Activated CD8-positive, alpha-beta memory T cell treated with anti-CD3 and anti-CD28 coated beads for 36 hours (primary cell): ENCODE measurements around the gene ZNF75A. TPM values are rescaled to one million over a fixed set of nuclear protein-coding genes. Genes with fewer than 3 reads are reported as not detected.

ENCODE experiments used
- CTCF ChIA-PET: fragments of 350-600 bp; sonication (Branson Sonifier 250); formaldehyde crosslinking; loops from one replicate; lab custom pipeline; 2021; ENCODE audit warnings: antibody characterized with exemption; lab: Charles Lee
- POLR2A ChIA-PET: fragments of 350-600 bp; sonication (Branson Sonifier 250); formaldehyde crosslinking; loops from one replicate; lab custom pipeline; 2021; ENCODE audit warnings: antibody characterized with exemption; lab: Charles Lee
- total RNA-seq, 2 experiments: library from RNA; stranded (reverse); gene quantifications; one replicate each; pipeline ENCODE4 v1.2.3, GENCODE V29; 2021

Gene ZNF75A
- total RNA-seq, 2 experiments from 2014 or later: 36.3 to 37.3 TPM

GRCh38 chr16:3282730-3283542 is 22.4 kb upstream of the ZNF75A start, which contains the start of gene ZNF263:
Gene ZNF263 (plus strand): TSS chr16:3283491. CDS start chr16:3283819, 328 bp downstream.
- CTCF ChIA-PET: interaction anchor here (0.9 to 3.0 kb wide), 3 partner anchors 15 to 35 kb away, joined by 3 to 15 read pairs (median 3); no protein-coding TSS in a partner anchor
- POLR2A ChIA-PET: interaction anchor here (0.6 to 3.2 kb wide), 8 partner anchors 13 to 160 kb away, joined by 3 to 14 read pairs (median 4); partner anchors contain the start of genes NAA60, TIGD7, ZNF213 and ZNF597

DNA sequence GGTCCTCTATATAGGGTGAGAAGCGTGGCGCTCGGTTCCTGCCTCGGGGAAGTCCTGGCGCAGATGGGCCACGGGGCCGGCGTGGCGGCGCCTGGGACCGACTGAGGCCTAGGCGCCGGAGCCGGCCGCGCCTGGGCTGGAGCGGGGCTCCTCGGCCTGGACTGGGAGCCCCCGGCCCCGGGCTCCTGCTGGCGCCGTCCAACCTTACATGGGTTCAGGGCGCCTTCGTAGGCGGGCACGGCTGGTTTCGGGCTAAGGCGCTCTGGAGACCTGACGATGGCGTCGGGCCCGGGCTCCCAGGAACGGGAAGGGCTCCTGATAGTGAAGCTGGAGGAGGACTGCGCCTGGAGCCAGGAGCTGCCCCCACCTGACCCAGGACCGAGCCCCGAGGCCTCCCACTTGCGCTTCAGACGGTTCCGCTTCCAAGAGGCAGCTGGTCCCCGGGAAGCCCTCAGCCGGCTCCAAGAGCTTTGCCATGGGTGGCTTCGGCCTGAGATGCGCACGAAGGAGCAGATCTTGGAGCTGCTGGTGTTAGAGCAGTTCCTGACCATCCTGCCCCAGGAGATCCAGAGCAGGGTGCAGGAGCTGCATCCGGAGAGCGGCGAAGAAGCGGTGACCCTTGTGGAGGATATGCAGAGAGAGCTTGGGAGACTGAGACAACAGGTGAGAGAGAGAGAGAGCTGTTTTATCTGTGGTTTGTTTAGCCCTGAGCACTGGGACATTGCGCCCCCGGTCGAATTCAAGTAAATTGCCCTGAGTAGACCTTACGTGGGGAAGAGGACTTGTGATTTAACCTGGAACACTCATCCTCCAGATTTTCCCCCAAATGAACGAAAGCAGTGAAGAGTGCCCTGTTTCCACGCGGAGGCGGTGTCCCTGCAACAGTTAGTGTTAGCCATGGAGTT is 21.5 kb upstream of the ZNF75A start:
- POLR2A ChIA-PET: interaction anchor here (0.6 to 3.2 kb wide), 7 partner anchors 11 to 160 kb away, joined by 3 to 14 read pairs (median 6); partner anchors contain the start of genes NAA60, TIGD7, ZNF597 and ZNF75A
- CTCF ChIA-PET: interaction anchor here (0.6 to 3.0 kb wide), 5 partner anchors 16 to 125 kb away, joined by 3 to 15 read pairs (median 3); no protein-coding TSS in a partner anchor

DNA sequence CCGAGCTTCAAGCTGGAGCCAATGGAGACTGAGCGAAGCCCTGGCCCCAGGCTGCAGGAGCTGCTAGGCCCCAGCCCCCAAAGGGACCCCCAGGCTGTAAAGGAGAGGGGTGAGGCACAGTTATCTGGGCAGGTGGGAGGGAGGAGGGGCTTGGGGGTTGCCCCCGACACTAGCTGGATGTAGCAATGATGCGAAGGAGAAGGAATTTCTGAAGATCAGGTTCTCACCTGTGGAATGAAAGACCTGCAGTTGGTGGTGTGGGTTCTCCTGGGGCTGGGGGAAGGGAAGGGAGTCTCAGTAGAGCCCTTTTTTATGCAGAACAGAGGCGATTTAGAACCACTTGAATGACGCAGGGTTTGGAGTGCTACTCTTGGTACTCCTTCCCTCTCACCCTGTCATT is 20.2 kb upstream of the ZNF75A start:
- CTCF ChIA-PET: interaction anchor here (3.0 kb wide), 1 partner anchor 18 kb away, joined by 15 read pairs; no protein-coding TSS in a partner anchor
- POLR2A ChIA-PET: interaction anchor here (3.2 kb wide), 1 partner anchor 20 kb away, joined by 14 read pairs; the partner anchor contains the start of genes TIGD7 and ZNF75A

DNA sequence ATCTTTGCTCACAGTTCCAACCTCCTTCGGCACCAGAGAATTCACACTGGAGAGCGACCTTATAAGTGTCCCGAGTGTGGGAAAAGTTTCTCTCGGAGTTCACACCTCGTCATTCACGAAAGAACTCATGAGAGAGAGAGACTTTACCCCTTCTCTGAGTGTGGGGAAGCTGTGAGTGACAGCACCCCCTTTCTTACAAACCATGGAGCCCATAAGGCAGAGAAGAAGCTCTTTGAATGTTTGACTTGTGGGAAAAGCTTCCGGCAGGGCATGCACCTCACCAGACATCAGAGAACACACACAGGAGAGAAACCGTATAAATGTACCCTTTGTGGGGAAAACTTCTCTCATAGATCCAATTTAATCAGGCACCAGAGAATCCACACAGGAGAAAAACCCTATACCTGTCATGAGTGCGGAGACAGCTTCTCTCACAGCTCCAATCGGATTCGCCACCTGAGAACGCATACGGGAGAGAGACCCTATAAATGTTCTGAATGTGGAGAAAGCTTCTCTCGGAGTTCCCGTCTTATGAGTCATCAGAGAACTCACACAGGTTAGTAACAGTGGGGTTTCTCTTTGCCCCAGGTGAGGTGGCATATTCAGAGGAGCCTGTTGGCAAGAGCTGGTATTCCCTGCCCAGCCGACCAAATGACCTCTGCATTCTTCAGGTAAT is 15.2 kb upstream of the ZNF75A start:
- POLR2A ChIA-PET: no interaction called here
- CTCF ChIA-PET: no interaction called here

- ChIA-PET POLR2A (interaction anchor here (0.6 kb wide), 1 partner anchor 21 kb away, joined by 3 read pairs; no protein-coding TSS in a partner anchor), CTCF (interaction anchor here (1.4 kb wide), 1 partner anchor 12 kb away, joined by 4 read pairs; the partner anchor contains the start of genes TIGD7 and ZNF75A)
Measured at GRCh38 chr16:3292604-3293003, 12.7 kb upstream of the ZNF75A start.

DNA sequence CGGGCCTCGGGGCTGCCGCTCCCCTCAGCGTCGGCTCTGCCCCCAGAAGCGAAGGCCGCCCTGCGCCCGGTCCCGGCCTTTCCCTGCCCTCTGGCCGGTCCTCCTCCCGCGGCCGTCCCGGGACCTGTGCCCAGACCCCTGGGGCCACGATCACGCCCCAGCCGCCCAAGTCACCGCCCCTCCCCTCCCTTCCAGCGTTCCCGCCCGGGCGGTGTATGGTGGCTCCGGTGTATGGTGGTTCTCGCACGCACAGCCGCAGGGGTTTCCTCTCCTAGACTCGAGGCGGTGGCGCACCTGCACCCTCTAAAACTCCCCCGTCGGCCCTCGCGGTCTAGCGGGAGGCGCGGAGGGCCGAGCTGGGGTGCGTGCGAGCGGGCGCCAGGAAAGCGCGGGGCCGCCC is 10.1 kb upstream of the ZNF75A start:
- ChIA-PET CTCF (no interaction called here), POLR2A (interaction anchor here (0.5 kb wide), 1 partner anchor 14 kb away, joined by 4 read pairs; no protein-coding TSS in a partner anchor)

DNA sequence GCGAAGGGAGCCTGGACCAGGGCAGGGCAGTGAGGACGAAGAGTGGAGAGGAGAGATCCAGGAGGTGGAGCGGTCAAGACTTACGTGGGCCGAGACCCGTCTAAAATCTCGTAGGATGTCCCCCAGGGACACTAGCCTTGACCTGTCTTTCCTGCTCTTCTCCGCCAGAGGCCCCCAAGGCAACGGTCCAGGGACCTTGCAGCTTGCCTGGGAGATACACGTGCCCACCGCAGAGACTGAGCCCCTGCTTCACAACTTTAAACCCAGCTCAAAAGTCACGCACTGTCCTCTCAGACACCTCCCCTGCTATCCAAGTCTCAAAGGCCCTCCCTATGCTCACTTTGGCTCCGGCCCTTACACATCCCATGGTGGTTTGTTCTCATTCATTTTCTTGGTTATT is 9.5 kb upstream of the ZNF75A start:
- ChIA-PET POLR2A (interaction anchor here (0.5 to 0.7 kb wide), 2 partner anchors 13 to 14 kb away, joined by 3 to 4 read pairs; partner anchors contain the start of gene ZNF263), CTCF (no interaction called here)

- ChIA-PET CTCF (interaction anchor here (1.3 kb wide), 1 partner anchor 13 kb away, joined by 4 read pairs; no protein-coding TSS in a partner anchor), POLR2A (interaction anchor here (1.1 to 2.2 kb wide), 2 partner anchors 21 to 97 kb away, joined by 3 to 14 read pairs; partner anchors contain the start of genes ZNF174, ZNF263 and ZSCAN32)
Measured at GRCh38 chr16:3304370-3304769, 927 bp upstream of the ZNF75A start.

DNA sequence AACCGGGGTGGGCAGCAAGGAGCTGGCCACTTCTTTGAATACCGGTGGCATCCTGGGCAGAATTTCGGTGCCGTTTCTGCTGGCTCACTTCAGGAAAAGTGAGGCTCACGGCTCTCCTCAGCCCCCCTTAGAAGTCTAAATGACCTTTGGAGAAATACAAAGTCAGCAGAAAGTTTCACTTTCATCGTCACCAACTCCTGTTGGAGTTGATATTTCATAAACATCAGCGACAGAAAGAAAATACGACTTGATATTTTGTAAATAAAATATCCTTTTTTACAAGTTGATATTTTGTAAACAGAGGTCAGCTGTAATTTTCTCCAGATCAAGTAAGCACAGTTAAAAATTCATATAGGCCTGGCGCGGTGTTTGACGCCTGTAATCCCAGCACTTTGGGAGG is 781 bp downstream of the ZNF75A start:
- ChIA-PET CTCF (interaction anchor here (0.9 to 1.2 kb wide), 2 partner anchors 12 to 39 kb away, joined by 3 read pairs; no protein-coding TSS in a partner anchor), POLR2A (interaction anchor here (1.1 to 2.2 kb wide), 3 partner anchors 11 to 42 kb away, joined by 3 to 14 read pairs (median 5); partner anchors contain the start of gene ZNF263)

GRCh38 chr16:3311496-3311895 is 6.2 kb downstream of the ZNF75A start:
- ChIA-PET CTCF (no interaction called here), POLR2A (no interaction called here)

GRCh38 chr16:3317315-3317999 is 12.2 kb downstream of the ZNF75A start:
- CTCF ChIA-PET: interaction anchor here (1.0 to 1.6 kb wide), 4 partner anchors 12 to 87 kb away, joined by 3 to 4 read pairs (median 3); partner anchors contain the start of genes TIGD7 and ZNF75A
- POLR2A ChIA-PET: interaction anchor here (0.6 to 1.0 kb wide), 3 partner anchors 11 to 53 kb away, joined by 3 read pairs; no protein-coding TSS in a partner anchor

DNA sequence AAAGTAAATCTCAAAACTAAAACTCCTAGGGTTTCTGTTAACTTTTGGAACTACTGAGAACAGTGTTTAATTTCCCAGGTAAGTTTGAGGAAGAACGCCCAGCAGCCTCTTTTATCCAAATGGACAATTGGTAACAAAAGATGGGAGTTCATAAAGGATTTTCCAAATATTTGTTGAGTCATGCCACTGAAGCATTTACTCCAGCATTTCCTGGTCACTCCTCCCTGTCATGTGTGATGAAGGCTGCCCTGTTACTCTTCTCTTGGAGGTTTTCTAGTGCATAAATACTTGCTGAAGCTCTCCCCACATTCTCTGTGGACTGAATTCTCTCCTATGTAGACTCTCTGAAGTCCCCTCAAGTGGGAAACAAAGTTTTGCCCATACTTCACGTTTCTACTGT is 16.5 kb downstream of the ZNF75A start:
- CTCF ChIA-PET: no interaction called here
- POLR2A ChIA-PET: interaction anchor here (0.7 kb wide), 1 partner anchor 132 kb away, joined by 3 read pairs; no protein-coding TSS in a partner anchor

DNA sequence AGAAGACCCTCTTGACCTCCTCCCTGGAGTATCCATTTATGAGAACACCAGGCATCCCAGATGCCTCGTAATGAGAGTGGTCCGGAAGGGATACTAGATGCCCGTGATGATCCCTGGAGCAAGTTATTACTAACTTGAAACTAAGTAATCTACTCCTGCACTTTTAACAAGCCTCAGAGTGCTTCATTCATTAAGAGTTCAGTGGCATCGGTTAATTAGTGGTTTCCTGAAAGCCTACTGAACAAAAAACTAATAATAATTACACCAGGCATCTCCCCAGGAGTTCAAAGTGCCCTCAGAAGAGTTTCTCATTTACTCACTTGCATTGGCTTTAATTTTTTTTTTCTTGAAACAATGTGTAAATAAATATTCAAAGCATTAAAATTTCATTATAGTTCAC is 22.2 kb downstream of the ZNF75A start:
- POLR2A ChIA-PET: no interaction called here
- CTCF ChIA-PET: interaction anchor here (0.5 kb wide), 1 partner anchor 23 kb away, joined by 3 read pairs; no protein-coding TSS in a partner anchor

DNA sequence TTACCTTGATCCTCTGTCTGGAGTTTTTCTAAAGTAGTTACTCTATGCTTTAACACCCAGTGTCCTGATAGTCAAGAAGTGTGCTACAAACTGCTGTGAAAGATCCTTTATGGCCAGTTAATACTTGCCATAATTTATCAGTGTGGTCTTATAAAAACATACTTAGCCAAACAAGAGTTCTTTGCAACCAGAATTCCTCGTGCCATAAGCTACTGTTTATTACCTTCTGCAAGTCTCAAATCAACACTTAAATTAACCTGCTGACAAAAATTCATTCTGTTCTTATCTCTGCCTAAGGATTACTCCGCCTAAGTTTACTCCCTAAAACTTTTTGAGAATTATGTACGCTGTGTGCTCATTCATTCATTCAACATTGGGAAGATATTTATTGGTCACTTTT is 22.8 kb downstream of the ZNF75A start:
- ChIA-PET CTCF (interaction anchor here (0.5 kb wide), 1 partner anchor 22 kb away, joined by 3 read pairs; no protein-coding TSS in a partner anchor), POLR2A (no interaction called here)

- POLR2A ChIA-PET: no interaction called here
- CTCF ChIA-PET: no interaction called here
Measured at GRCh38 chr16:3328643-3329042, 23.3 kb downstream of the ZNF75A start.

GRCh38 chr16:3346041-3346440 is 40.7 kb downstream of the ZNF75A start:
- POLR2A ChIA-PET: no interaction called here
- CTCF ChIA-PET: no interaction called here

DNA sequence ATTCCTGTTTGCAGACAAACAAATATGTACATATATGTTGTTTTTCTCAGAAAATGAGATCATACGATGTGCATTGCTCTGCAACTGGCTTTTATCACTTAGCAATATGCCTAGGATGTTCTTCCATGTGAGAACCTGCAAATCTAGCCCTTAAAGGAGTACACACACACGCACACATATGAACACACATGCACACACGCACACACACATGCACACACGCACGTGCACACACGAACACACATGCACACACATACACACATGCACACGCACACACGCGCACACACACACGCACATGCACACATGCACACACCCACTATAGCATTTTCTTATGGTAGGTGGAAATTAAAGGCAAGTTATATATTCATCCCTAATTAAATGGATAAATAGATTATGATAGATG is 42.3 kb downstream of the ZNF75A start:
- ChIA-PET CTCF (no interaction called here), POLR2A (interaction anchor here (0.6 kb wide), 1 partner anchor 71 kb away, joined by 6 read pairs; no protein-coding TSS in a partner anchor)
